Hepatocyte (in vitro differentiated cells): ENCODE results near the gene PRKG1. TPM values are rescaled to one million over a fixed set of nuclear protein-coding genes. Genes with fewer than 3 reads are reported as not detected.

Source experiments
- DNase-seq: peaks from one replicate; pipeline ENCODE4 v3.0.0-alpha.2; 2016; ENCODE audit warnings: low spot score
- H2AFZ ChIP-seq: fragments of 200-600 bp; sonication (generic); 2 replicates; pipeline ENCODE4 v1.6.0; 2016; ENCODE audit warnings: antibody characterized with exemption, mild to moderate bottlenecking
- H3K27ac ChIP-seq: fragments of 200-600 bp; sonication (generic); 2 replicates; pipeline ENCODE4 v1.5.1; 2016; ENCODE audit warnings: mild to moderate bottlenecking
- H3K27me3 ChIP-seq: fragments of 200-600 bp; sonication (generic); 2 replicates; pipeline ENCODE4 v1.6.1; 2016
- H3K36me3 ChIP-seq: fragments of 200-600 bp; sonication (generic); replicated peaks from 2 replicates; pipeline ENCODE4 v1.5.1; 2016; ENCODE audit warnings: low read depth; ENCODE audit not compliant: insufficient read depth
- H3K4me1 ChIP-seq: fragments of 200-600 bp; sonication (generic); 2 replicates; pipeline ENCODE4 v1.5.1; 2016; ENCODE audit warnings: mild to moderate bottlenecking, moderate library complexity; ENCODE audit not compliant: insufficient read depth
- H3K4me2 ChIP-seq: fragments of 200-600 bp; sonication (generic); 2 replicates; pipeline ENCODE4 v1.6.0; 2016
- H3K4me3 ChIP-seq: fragments of 200-600 bp; sonication (generic); 2 replicates; pipeline ENCODE4 v1.5.1; 2016; ENCODE audit warnings: mild to moderate bottlenecking
- H3K79me2 ChIP-seq: fragments of 200-600 bp; sonication (generic); 2 replicates; pipeline ENCODE4 v1.6.0; 2017; ENCODE audit warnings: mild to moderate bottlenecking
- H3K9me2 ChIP-seq: fragments of 200-600 bp; sonication (generic); replicated peaks from 2 replicates; pipeline ENCODE4 v1.6.0; 2017; ENCODE audit warnings: mild to moderate bottlenecking; ENCODE audit not compliant: insufficient read depth
- H3K9me3 ChIP-seq: fragments of 200-600 bp; sonication (generic); 2 replicates; pipeline ENCODE4 v1.5.1; 2016; ENCODE audit warnings: low read depth, mild to moderate bottlenecking
- H4K20me1 ChIP-seq: fragments of 200-600 bp; sonication (generic); 2 replicates; pipeline ENCODE4 v1.6.0; 2016; ENCODE audit warnings: mild to moderate bottlenecking; ENCODE audit not compliant: insufficient read depth, poor library complexity, severe bottlenecking
- EZH2 ChIP-seq: fragments of 200-600 bp; sonication (generic); IDR thresholded peaks from 2 replicates; pipeline ENCODE4 v1.6.1; 2016; ENCODE audit warnings: antibody characterized with exemption, mild to moderate bottlenecking, borderline replicate concordance
- EZH2phosphoT487 ChIP-seq: fragments of 200-600 bp; sonication (generic); IDR thresholded peaks from one replicate; pipeline ENCODE4 v1.6.1; 2018; ENCODE audit warnings: antibody characterized with exemption, mild to moderate bottlenecking, low read depth, moderate library complexity; ENCODE audit not compliant: unreplicated experiment, severe bottlenecking
- WGBS: methylation state at CpG from one replicate; pipeline ENCODE4 v1.1.6; 2016; ENCODE audit warnings: low lambda C conversion rate; ENCODE audit errors: missing lambda C conversion rate; 5-methylcytosine and 5-hydroxymethylcytosine counted together
- polyA plus RNA-seq: library from polyadenylated mRNA; unstranded; fragments of >200 nt; fragmentation: Nextera tagmentation; extraction: Ambion mirVana; gene quantifications from 2 replicates; pipeline ENCODE4 v1.2.1, GENCODE V29; 2016
- total RNA-seq: library from RNA; depleted of rRNA; stranded (reverse); fragments of >200 nt; gene quantifications from 2 replicates; pipeline ENCODE4 v1.2.3, GENCODE V29; 2014
- TF ChIP-seq, protein P1 (sequence below): fragments of 200-600 bp; sonication (generic); IDR thresholded peaks from 2 replicates; pipeline ENCODE4 v1.5.1; 2016; ENCODE audit warnings: antibody characterized with exemption, mild to moderate bottlenecking; ENCODE audit not compliant: poor library complexity

Gene PRKG1
- total and polyA plus RNA-seq, 2 experiments from 2014 or later: 4.0 to 8.1 TPM

DNA sequence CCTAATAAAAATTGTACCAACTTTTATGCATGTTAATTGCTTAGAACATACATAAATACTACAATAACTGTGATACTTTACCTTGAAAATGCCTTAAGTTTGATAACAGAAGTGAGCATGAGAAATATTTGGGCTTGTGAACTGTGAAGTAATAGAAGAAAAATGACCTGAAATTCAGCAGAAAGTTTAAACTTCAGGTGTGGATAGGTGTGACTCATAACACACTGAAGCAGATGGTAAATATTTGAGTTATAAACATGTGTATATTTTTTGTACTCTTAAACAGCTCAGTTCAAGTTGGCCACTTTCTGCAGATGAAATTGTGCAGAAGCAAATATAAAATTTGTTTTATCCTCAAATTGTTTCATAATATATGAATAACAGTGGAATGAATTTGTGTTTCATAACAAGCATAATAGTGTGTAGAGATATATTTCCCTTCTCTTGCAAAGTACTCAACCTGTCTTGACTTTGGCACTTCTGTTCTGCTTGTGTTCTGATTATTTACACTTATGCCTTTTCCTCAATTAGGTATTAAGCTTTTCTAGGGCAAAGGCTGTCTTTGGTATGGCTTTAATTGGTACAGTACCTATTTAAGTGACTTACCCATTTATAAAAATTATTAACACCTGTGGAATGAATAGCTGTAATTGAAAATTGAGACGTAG lies 122.4 kb downstream of the PRKG1 start:
- Histone ChIP-seq H3K9me3 (no peaks in the 10 kb centered on the region), H3K27ac (no peak overlapping the region), H3K4me1 (no peaks in the 10 kb centered on the region), H3K9me2 (no peaks in the 10 kb centered on the region), H4K20me1 (no peaks in the 10 kb centered on the region), H2AFZ (no peak overlapping the region), H3K27me3 (no peaks in the 10 kb centered on the region), H3K79me2 (no peaks in the 10 kb centered on the region), H3K36me3 (no peaks in the 10 kb centered on the region), H3K4me3 (no peak overlapping the region), H3K4me2 (no peak overlapping the region)
- no peak for DNase-seq
- no peak for TF ChIP-seq EZH2phosphoT487
- no peak for TF ChIP-seq EZH2
- TF ChIP-seq, protein P1, sequence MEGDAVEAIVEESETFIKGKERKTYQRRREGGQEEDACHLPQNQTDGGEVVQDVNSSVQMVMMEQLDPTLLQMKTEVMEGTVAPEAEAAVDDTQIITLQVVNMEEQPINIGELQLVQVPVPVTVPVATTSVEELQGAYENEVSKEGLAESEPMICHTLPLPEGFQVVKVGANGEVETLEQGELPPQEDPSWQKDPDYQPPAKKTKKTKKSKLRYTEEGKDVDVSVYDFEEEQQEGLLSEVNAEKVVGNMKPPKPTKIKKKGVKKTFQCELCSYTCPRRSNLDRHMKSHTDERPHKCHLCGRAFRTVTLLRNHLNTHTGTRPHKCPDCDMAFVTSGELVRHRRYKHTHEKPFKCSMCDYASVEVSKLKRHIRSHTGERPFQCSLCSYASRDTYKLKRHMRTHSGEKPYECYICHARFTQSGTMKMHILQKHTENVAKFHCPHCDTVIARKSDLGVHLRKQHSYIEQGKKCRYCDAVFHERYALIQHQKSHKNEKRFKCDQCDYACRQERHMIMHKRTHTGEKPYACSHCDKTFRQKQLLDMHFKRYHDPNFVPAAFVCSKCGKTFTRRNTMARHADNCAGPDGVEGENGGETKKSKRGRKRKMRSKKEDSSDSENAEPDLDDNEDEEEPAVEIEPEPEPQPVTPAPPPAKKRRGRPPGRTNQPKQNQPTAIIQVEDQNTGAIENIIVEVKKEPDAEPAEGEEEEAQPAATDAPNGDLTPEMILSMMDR: no peak
- WGBS: 89% methylated on average over 1 of the region's 1 CpG

DNA sequence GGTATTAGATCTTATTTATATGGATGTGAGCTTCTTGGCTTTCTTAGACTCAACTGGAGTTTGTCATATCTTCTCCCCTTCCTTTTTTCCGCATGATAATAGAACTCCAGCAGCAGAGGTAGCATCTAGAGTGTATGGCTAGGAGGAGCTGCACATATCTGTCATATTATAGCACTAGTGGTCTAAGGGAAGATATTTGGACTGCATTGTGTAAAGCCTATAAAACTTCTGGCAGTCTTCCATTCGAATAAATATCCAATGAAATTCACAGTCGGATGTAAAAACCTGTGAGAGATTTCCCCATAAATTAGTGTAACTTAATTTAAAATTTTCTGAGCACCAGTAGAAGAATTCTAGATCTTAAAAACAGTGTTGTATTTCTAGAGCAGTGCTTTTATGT lies 123.9 kb downstream of the PRKG1 start:
- no peaks in the 10 kb centered on the region for H3K9me2 ChIP-seq
- H3K36me3 ChIP-seq: no peaks in the 10 kb centered on the region
- no peaks in the 10 kb centered on the region for H3K9me3 ChIP-seq
- no peak overlapping the region for H2AFZ ChIP-seq
- WGBS: 83% methylated on average over 3 of the region's 3 CpGs
- no peak overlapping the region for H3K4me2 ChIP-seq
- no peak overlapping the region for H3K4me3 ChIP-seq
- no peak for DNase-seq
- H3K79me2 ChIP-seq: no peaks in the 10 kb centered on the region
- TF ChIP-seq EZH2phosphoT487 (no peak), EZH2 (no peak)
- TF ChIP-seq, protein P1: no peak
- no peaks in the 10 kb centered on the region for H3K27me3 ChIP-seq
- no peaks in the 10 kb centered on the region for H3K4me1 ChIP-seq
- no peaks in the 10 kb centered on the region for H4K20me1 ChIP-seq
- H3K27ac ChIP-seq: no peak overlapping the region

DNA sequence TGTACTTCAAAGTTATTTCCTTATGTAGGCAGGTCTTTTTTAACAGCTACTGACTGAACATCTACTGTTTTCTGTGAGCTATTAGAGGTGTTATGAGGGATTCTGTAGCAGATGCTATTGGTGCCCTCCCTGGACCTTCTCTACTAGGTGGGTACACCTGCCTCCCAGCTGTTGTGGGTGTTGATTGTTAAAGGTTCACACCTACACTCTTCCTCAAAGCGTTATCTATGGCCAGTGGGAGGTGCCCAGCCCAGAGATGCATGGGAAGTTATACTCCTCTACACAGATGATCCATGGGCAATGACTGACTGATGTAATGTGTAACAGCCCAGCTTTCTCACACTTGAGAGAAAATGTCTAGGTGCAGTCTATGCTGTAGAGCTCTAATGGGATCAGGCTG lies 127.7 kb downstream of the PRKG1 start:
- 89% methylated on average over 1 of the region's 1 CpG for WGBS
- Histone ChIP-seq H3K9me2 (no peaks in the 10 kb centered on the region), H3K36me3 (no peaks in the 10 kb centered on the region), H3K27ac (no peak overlapping the region), H4K20me1 (no peaks in the 10 kb centered on the region), H2AFZ (no peak overlapping the region), H3K9me3 (no peaks in the 10 kb centered on the region), H3K4me2 (no peak overlapping the region), H3K79me2 (no peaks in the 10 kb centered on the region), H3K4me3 (no peak overlapping the region), H3K27me3 (no peaks in the 10 kb centered on the region), H3K4me1 (no peaks in the 10 kb centered on the region)
- TF ChIP-seq, protein P1: no peak
- TF ChIP-seq EZH2phosphoT487 (no peak), EZH2 (no peak)
- DNase-seq: no peak
